Loucy (cell line): ENCODE measurements around the gene PROSER3.

Experiments
- CTCF ChIP-seq: fragments of 200-600 bp; sonication (generic); conservative IDR thresholded peaks from 2 replicates; pipeline ENCODE4 v1.5.1; 2014; ENCODE audit warnings: mild to moderate bottlenecking, antibody characterized with exemption, low read length
- EZH2phosphoT487 ChIP-seq: fragments of 200-600 bp; IDR thresholded peaks from 2 replicates; pipeline ENCODE4 v1.6.1; 2018; ENCODE audit warnings: antibody characterized with exemption, mild to moderate bottlenecking, moderate library complexity, borderline replicate concordance

- TF ChIP-seq CTCF, result no peak
- no peak for TF ChIP-seq EZH2phosphoT487
Observed at GRCh38 chr19:35727053-35727955, 30.7 kb upstream of the PROSER3 start.
